HUES48 (cell line): ENCODE measurements around the gene KCNJ8.
"Not testable (repeated sequence)": the region's sequence is repeated elsewhere in the genome, so short reads cannot be mapped to it uniquely, and the experiment has no call there.

Source experiments
- H3K27ac ChIP-seq: one replicate; pipeline ENCODE4 v1.7.0; 2013; ENCODE audit warnings: low read depth, low read length, inconsistent platforms
- H3K27me3 ChIP-seq: 2 replicates; pipeline ENCODE4 v1.6.1; 2013; ENCODE audit warnings: mild to moderate bottlenecking, low read length; ENCODE audit not compliant: control insufficient read depth, insufficient read depth
- H3K36me3 ChIP-seq: 2 replicates; pipeline ENCODE4 v1.6.1; 2013; ENCODE audit warnings: low read length; ENCODE audit not compliant: control insufficient read depth, insufficient read depth
- H3K4me1 ChIP-seq: 2 replicates; pipeline ENCODE4 v1.6.1; 2013; ENCODE audit warnings: mild to moderate bottlenecking, low read length; ENCODE audit not compliant: control insufficient read depth, insufficient read depth
- H3K4me3 ChIP-seq: 2 replicates; pipeline ENCODE4 v1.5.1; 2013; ENCODE audit warnings: mild to moderate bottlenecking, low read depth, low read length
- H3K9ac ChIP-seq: 2 replicates; pipeline ENCODE4 v1.6.1; 2013; ENCODE audit warnings: mild to moderate bottlenecking, low read depth, low read length, moderate library complexity
- H3K9me3 ChIP-seq: 2 replicates; pipeline ENCODE4 v1.6.1; 2013; ENCODE audit warnings: low read length; ENCODE audit not compliant: control insufficient read depth, insufficient read depth

Gene KCNJ8

GRCh38 chr12:21809100-21809499 is 34.6 kb upstream of the KCNJ8 start:
- H3K4me1 ChIP-seq, result no peaks in the 10 kb centered on the region
- no peak overlapping the region for H3K9ac ChIP-seq
- no peak overlapping the region for H3K4me3 ChIP-seq
- H3K27me3 ChIP-seq, result no peaks in the 10 kb centered on the region
- H3K9me3 ChIP-seq, result no peaks in the 10 kb centered on the region
- H3K27ac ChIP-seq, result no peak overlapping the region
- H3K36me3 ChIP-seq, result no peaks in the 10 kb centered on the region

- Histone ChIP-seq H3K9ac (no peak overlapping the region), H3K27ac (no peak overlapping the region), H3K9me3 (no peaks in the 10 kb centered on the region), H3K4me3 (no peak overlapping the region), H3K36me3 (no peaks in the 10 kb centered on the region), H3K4me1 (no peaks in the 10 kb centered on the region), H3K27me3 (no peaks in the 10 kb centered on the region)
These were observed 31.7 kb upstream of the KCNJ8 start for GRCh38 chr12:21806255-21806654.

GRCh38 chr12:21801522-21802288 is 27.2 kb upstream of the KCNJ8 start:
- Histone ChIP-seq H3K9me3 (no peaks in the 10 kb centered on the region), H3K27me3 (no peaks in the 10 kb centered on the region), H3K9ac (no peak overlapping the region)

GRCh38 chr12:21800011-21800410 is 25.5 kb upstream of the KCNJ8 start:
- no peak overlapping the region for H3K27ac ChIP-seq

More at GRCh38 chr12:21801522-21802288, 27.2 kb upstream of the KCNJ8 start:
- no peaks in the 10 kb centered on the region for H3K4me1 ChIP-seq
- no peak overlapping the region for H3K4me3 ChIP-seq
- no peaks in the 10 kb centered on the region for H3K36me3 ChIP-seq
- H3K27ac ChIP-seq, result no peak overlapping the region

GRCh38 chr12:21797539-21797938 is 23.0 kb upstream of the KCNJ8 start:
- no peak overlapping the region for H3K9ac ChIP-seq
- H3K36me3 ChIP-seq, result no peaks in the 10 kb centered on the region
- no peak overlapping the region for H3K27ac ChIP-seq
- H3K9me3 ChIP-seq, result no peaks in the 10 kb centered on the region
- H3K4me3 ChIP-seq, result no peak overlapping the region
- H3K4me1 ChIP-seq, result no peaks in the 10 kb centered on the region
- H3K27me3 ChIP-seq, result no peaks in the 10 kb centered on the region

More at GRCh38 chr12:21800011-21800410, 25.5 kb upstream of the KCNJ8 start:
- Histone ChIP-seq H3K9me3 (no peaks in the 10 kb centered on the region), H3K36me3 (no peaks in the 10 kb centered on the region), H3K9ac (no peak overlapping the region), H3K27me3 (no peaks in the 10 kb centered on the region), H3K4me3 (no peak overlapping the region), H3K4me1 (no peaks in the 10 kb centered on the region)

GRCh38 chr12:21795648-21796328 is 21.3 kb upstream of the KCNJ8 start:
- no peaks in the 10 kb centered on the region for H3K9me3 ChIP-seq
- H3K27ac ChIP-seq, result no peak overlapping the region
- no peak overlapping the region for H3K9ac ChIP-seq
- H3K4me3 ChIP-seq, result no peak overlapping the region
- H3K27me3 ChIP-seq, result no peaks in the 10 kb centered on the region
- no peaks in the 10 kb centered on the region for H3K36me3 ChIP-seq
- no peaks in the 10 kb centered on the region for H3K4me1 ChIP-seq

- H3K4me3 ChIP-seq, H3K27me3 ChIP-seq, H3K4me1 ChIP-seq, H3K9ac ChIP-seq, H3K27ac ChIP-seq, H3K9me3 ChIP-seq, H3K36me3 ChIP-seq: not testable (repeated sequence)
These were observed 20.5 kb upstream of the KCNJ8 start for GRCh38 chr12:21794807-21795595.

- H3K4me3 ChIP-seq, H3K9ac ChIP-seq, H3K9me3 ChIP-seq, H3K27ac ChIP-seq, H3K36me3 ChIP-seq, H3K27me3 ChIP-seq, H3K4me1 ChIP-seq: not testable (repeated sequence)
These were observed 15.2 kb upstream of the KCNJ8 start for GRCh38 chr12:21789687-21790086.

GRCh38 chr12:21788089-21788983 is 13.8 kb upstream of the KCNJ8 start:
- H3K4me1 ChIP-seq, result no peaks in the 10 kb centered on the region
- H3K27me3 ChIP-seq, result no peaks in the 10 kb centered on the region
- no peaks in the 10 kb centered on the region for H3K36me3 ChIP-seq
- H3K27ac ChIP-seq, result no peak overlapping the region
- H3K9ac ChIP-seq, result no peak overlapping the region
- no peak overlapping the region for H3K4me3 ChIP-seq
- H3K9me3 ChIP-seq, result no peaks in the 10 kb centered on the region

GRCh38 chr12:21786041-21786531 is 11.6 kb upstream of the KCNJ8 start:
- H3K9ac ChIP-seq, result no peak overlapping the region
- H3K9me3 ChIP-seq, result no peaks in the 10 kb centered on the region
- no peaks in the 10 kb centered on the region for H3K27me3 ChIP-seq
- H3K4me3 ChIP-seq, result no peak overlapping the region
- no peaks in the 10 kb centered on the region for H3K36me3 ChIP-seq
- H3K27ac ChIP-seq, result no peak overlapping the region
- H3K4me1 ChIP-seq, result no peaks in the 10 kb centered on the region
